Endometrial microvascular endothelial cells (primary cell): ENCODE measurements around the gene SCAPER. TPM values are rescaled to one million over a fixed set of nuclear protein-coding genes. Genes with fewer than 3 reads are reported as not detected.
"Not testable (repeated sequence)": the region's sequence is repeated elsewhere in the genome, so short reads cannot be mapped to it uniquely, and the experiment has no call there.

Experiments
- in situ Hi-C: cut with HindIII; loops from 2 replicates; pipeline ENCODE4 v1.10.0; 2017; ENCODE audit warnings: low sequenced_read_pairs, low pct_unique_long_range_greater_than_20kb; ENCODE audit errors: inconsistent ontology term
- total RNA-seq: library from RNA; depleted of rRNA; stranded (reverse); fragments of >200 nt; gene quantifications from one replicate; pipeline ENCODE4 v1.2.3, GENCODE V29; 2015; ENCODE audit errors: inconsistent ontology term

SCAPER gene
- total RNA-seq, 1 donor from 2014 or later, result 9.0 TPM

DNA sequence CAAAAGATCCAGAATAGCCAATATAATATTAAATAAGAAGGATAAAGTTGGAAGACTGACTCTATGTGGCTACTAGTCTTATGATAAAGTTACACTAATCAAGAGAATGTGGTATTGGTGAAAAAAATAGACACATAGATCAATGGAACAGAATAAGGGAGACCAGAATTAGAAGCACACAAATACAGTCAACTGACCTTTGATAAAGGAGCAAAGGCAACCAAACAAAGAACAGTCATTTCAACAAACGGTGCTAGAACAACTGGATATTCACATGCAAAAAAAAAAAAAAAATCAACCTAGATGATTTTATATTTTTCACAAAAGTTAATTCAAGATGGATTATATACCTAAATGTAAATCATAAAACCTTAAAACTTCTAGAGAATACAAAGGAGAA lies 422.1 kb downstream of the SCAPER start:
- in situ Hi-C loops, result no loop called here

DNA sequence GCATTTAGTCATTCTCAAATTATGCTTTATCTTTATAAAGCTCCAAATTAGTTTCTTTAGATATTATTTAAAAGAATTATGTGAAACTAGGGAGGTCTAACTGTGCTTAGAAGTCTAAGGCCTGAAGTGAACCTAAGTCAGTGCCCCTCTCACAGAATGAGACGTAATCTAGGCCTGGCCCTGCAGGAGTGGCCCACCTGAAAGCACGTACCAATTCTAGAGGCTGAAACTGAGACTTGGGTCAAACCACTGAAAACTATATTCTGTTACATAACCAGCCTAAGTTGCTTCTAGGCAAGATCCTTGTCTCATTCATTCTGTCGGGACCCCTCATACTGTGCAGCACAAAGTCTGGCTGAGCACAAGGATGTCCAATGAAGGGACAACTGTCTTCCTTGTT lies 424.9 kb downstream of the SCAPER start:
- in situ Hi-C loops, result no loop called here

DNA sequence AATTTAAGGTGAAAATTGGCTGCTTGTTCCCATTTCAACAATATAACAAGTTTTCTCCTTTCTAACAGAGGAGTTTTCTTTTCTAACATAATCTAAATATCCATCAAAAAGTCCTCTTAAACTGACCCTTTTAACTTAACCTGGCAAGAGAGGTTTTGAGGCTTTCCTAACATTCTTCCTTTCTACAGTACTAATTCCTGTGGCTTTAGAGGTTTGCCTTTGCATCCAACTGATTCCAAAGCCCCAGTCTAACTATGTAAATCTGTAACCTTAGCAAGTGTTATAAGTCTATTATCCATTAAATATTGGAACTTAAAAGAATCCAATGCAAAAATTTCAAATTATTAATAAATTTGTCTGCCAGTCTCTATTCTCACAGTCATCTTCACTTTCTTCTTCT lies 434.4 kb downstream of the SCAPER start:
- in situ Hi-C loops, result no loop called here

DNA sequence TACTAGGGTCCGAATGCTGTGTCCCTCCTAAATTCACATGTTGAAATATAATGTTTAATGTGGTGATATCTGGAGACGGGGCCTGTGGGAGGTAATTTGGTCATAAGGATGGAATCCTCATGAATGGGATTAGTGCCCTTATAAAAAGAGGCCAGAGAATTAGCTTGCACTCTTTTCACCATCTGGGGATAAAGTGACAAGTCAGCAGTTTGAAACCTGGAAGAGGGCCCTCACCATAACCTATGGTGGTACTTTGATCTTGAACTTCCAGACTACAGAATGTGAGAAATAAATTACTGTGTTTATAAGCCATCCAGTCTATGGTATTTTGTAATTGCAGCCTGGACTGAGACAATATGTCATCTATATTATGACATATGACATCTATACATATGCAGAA lies 436.4 kb downstream of the SCAPER start:
- in situ Hi-C loops, result no loop called here

- in situ Hi-C loops, result no loop called here
Measured at GRCh38 chr15:76467136-76467535, 438.0 kb downstream of the SCAPER start.

DNA sequence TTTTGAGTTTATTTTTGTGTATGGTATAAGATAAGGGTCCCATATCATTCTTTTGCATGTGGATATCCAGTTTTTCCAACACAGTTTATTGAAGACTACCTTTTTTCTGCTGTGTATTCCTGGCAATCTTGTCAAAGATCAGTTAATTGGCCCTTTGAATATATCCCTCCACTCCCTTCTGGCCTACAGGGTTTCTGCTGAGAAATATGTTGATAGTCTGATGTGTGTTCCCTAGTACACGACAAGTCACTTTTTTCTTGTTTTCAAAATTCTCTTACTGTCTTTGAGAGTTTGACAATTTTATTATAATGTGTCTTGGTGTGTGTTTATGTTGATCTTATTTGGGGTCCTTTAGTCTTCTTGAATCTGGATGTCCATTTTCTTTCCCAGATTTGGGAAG lies 439.4 kb downstream of the SCAPER start:
- in situ Hi-C loops, result no loop called here

DNA sequence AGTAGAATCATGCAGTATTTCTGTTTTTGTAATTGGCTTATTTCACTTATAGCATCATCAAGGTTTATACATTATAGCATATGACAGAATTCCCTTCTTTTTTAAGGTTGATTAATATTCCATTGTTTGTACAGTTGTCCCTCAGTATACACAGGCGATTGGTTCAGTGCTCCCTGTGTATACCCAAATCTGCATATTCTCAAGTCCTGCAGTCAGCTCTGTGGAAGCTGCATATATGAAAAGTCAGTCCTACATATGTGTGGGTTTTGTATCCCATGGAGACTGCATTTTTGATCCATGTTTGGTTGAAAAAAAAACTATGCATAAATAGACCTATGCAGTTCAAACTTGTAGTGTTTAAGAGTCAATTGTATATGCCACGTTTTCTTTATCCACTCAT lies 440.9 kb downstream of the SCAPER start:
- in situ Hi-C loops, result no loop called here

DNA sequence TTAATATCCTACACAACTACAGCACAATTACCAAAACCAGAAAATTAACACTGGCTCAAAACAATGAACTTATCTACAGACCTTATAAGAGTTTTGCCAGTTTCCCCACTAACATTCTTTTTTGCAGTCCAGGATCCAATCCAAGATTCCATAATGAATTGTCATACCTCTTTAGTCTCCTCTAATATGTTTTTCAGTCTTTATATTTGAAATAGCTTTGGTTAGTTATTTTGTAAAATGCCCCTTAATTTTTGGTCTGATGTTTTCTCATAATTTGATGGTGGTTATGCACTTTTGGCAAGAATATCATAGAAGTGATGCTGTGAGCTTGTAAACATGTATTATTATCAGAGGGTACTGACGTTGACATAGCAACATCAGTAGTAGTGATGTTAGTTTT lies 444.3 kb downstream of the SCAPER start:
- in situ Hi-C loops, result no loop called here

DNA sequence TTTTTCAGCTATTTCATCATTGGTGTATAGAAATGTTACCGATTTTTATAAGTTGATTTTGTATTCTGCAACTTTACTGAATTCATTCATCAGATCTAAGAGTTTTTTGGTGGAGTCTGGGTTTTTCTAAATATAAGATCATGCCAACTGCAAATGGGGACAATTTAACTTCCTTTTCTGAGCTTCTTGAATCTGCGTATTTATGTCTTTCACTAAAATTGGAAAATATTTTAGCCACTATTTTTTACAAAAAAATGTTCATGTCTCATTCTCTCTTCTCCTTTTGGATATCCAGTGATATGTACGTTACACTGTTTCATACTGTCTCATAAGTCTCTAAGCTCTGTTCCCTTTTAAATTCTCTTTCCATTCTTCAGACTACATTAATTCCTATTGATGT lies 444.8 kb downstream of the SCAPER start:
- in situ Hi-C loops, result no loop called here

- in situ Hi-C loops, result no loop called here
Measured at GRCh38 chr15:76451540-76451939, 453.6 kb downstream of the SCAPER start.

- in situ Hi-C loops, result no loop called here
Measured at GRCh38 chr15:76449455-76449854, 455.7 kb downstream of the SCAPER start.

GRCh38 chr15:76448755-76449154 lies 456.4 kb downstream of the SCAPER start:
- in situ Hi-C loops, result no loop called here

GRCh38 chr15:76447728-76448441 lies 457.3 kb downstream of the SCAPER start:
- in situ Hi-C loops, result no loop called here

GRCh38 chr15:76440441-76440840 lies 464.7 kb downstream of the SCAPER start:
- in situ Hi-C loops, result no loop called here

DNA sequence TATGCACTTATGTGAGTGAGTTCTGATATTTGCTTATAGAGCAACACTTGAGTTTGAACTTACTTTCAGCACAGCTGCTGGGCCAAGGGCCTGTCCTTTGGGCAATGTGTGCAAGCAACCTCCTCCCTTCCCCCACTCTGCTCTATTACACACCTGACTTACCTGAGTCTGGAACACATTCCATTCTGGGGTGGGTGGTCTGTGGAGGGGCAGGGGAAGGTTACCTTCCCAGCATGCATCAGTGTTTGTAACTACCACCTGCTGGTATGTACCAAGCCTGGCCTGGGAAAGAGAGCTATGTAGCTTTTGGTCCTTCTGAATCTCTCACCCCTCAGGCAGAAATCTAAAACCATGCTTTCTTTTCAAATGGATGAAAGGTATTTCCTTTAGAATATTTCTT lies 465.6 kb downstream of the SCAPER start:
- in situ Hi-C loops, result no loop called here

- in situ Hi-C loops, result no loop called here
Measured at GRCh38 chr15:76433798-76434400, 471.2 kb downstream of the SCAPER start.

GRCh38 chr15:76433036-76433435 lies 472.1 kb downstream of the SCAPER start:
- in situ Hi-C loops, result not testable (repeated sequence)

DNA sequence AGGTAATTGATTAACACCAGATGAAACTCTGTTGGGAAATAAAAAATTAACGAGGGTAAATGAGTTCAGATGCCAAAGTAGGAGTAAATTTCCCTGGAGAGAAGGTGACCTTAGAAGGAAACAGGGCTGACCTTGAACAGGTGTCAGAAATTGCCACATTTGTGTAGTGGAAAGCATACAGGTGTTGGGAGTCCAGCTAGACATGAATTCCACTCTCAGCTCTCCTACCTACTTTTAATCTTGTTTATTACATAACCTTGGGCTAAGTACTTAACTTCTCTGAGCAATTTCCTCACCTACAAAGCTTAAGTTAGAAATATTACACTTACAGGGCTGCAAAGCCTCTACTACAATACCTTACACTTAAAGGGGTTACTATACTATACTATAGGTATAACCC lies 472.5 kb downstream of the SCAPER start:
- in situ Hi-C loops, result no loop called here

DNA sequence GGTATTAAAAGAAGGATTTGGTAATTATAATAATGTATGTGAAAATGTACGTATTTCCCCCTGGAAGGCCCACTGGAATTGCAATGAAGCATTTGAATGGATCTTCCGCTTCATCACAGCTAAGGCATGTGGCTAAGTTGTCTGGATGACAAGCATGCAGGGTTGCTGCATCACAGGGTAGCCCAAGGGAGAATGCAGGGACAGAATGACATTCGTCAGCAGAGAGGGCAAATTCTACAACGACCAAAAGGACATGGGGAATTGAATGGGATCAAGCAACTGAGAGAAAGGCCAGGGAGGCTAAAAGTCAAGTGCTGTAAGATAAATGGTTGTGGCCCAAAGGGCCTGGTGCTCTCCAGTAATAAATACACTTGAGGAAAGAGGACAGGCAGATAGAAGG lies 473.2 kb downstream of the SCAPER start:
- in situ Hi-C loops, result no loop called here

DNA sequence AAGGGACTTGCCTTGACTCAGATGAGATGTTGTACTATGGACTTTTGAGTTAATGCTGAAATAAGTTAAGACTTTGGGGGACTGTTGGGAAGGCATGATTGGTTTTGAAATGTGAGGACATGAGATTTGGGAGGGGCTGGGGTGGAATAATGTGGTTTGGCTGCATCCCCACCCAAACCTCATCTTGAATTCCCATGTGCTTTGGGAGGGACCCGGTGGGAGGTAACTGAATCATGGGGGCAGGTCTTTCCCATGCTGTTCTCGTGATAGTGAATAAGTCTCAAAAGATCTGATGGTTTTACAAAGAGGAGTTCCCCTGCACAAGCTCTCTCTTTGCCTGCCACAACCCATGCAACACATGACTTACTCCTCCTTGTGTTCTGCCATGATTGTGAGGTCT lies 474.4 kb downstream of the SCAPER start:
- in situ Hi-C loops, result not testable (repeated sequence)

DNA sequence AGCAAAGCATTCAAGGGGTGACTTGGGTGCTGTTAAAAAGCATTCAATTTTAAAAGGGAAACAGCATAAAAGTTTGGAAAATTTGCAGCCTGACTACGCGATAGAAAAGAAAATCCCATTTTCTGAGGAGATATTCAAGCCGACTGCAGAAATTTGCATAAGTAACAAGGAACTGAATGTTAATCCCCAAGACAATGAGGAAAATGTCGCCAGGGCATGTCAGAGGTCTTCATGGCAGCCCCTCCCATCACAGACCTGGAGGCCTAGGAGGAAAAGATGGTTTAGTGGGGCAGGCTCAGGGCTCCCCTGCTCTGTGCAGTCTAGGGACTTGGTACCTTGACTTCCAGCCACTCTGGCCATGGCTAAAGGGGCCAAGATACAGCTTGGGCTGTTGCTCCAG lies 475.5 kb downstream of the SCAPER start:
- in situ Hi-C loops, result no loop called here
